ENCODE measurements around the gene WNT3.

DNA sequence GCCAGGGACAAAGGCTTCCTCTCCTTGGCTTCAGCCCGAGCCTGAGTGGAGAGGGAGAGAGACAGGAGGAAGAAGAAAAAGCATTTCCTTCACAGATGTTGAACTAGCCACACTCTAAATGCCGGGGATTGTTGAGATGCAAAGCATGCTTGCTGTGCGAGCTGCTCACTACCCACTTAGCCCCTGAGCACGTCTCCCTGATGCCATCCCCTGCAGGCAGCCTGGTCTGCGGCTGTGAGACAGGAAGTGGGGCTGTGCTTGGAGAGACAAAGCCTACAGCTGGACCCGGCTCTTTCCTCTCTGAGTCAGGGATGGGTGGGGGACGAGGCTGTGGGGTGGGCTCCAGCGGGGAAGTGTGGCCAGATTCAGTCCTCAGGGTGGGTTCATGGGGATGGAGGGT, 46.6 kb upstream of the WNT3 start:
- no peak for TF ChIP-seq EZH2 (IDR thresholded peaks at IDR 0.05; ENCODE audit: borderline replicate concordance, low read length)
- TF ChIP-seq, protein P1, sequence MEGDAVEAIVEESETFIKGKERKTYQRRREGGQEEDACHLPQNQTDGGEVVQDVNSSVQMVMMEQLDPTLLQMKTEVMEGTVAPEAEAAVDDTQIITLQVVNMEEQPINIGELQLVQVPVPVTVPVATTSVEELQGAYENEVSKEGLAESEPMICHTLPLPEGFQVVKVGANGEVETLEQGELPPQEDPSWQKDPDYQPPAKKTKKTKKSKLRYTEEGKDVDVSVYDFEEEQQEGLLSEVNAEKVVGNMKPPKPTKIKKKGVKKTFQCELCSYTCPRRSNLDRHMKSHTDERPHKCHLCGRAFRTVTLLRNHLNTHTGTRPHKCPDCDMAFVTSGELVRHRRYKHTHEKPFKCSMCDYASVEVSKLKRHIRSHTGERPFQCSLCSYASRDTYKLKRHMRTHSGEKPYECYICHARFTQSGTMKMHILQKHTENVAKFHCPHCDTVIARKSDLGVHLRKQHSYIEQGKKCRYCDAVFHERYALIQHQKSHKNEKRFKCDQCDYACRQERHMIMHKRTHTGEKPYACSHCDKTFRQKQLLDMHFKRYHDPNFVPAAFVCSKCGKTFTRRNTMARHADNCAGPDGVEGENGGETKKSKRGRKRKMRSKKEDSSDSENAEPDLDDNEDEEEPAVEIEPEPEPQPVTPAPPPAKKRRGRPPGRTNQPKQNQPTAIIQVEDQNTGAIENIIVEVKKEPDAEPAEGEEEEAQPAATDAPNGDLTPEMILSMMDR (conservative IDR thresholded peaks at IDR 0.05 in 1 of 2, IDR thresholded peaks at IDR 0.05 in 1 of 2; ENCODE audit: extremely low read depth in 1 of 2, insufficient read depth in 1 of 2, low read depth in 1 of 2, low read length in 2 of 2), result no peak

Measured in mammary epithelial cell (primary cell).